Nephron (organoid): ENCODE results near the gene KMT5C.

Experiments
- H3K27ac Mint-ChIP-seq, 3 experiments: 2 replicates each; pipeline ENCODE4 v1.8.0; 2020; ENCODE audit warnings: mixed read lengths in 3 of 3, mild to moderate bottlenecking in 2 of 3, moderate library complexity in 1 of 3
- H3K27me3 Mint-ChIP-seq: 2 replicates; pipeline ENCODE4 v1.8.0; 2021; ENCODE audit warnings: low read depth, mild to moderate bottlenecking, moderate library complexity, mixed read lengths
- H3K36me3 Mint-ChIP-seq: 2 replicates; pipeline ENCODE4 v1.8.0; 2020; ENCODE audit warnings: low read depth, mixed read lengths
- H3K4me1 Mint-ChIP-seq: 2 replicates; pipeline ENCODE4 v1.8.0; 2020; ENCODE audit warnings: mixed read lengths
- H3K4me3 Mint-ChIP-seq, 3 experiments: 2 replicates each; pipeline ENCODE4 v1.8.0; 2020; ENCODE audit warnings: mild to moderate bottlenecking in 3 of 3, mixed read lengths in 3 of 3, moderate library complexity in 2 of 3
- H3K9me3 Mint-ChIP-seq: 2 replicates; pipeline ENCODE4 v1.8.0; 2020; ENCODE audit warnings: mixed read lengths
- CTCF ChIP-seq, 3 experiments: fragments of 200-600 bp; sonication (generic); IDR thresholded peaks; one replicate each; pipeline ENCODE4 v1.5.0; 2021; ENCODE audit warnings: antibody characterized with exemption in 3 of 3; ENCODE audit not compliant: unreplicated experiment in 3 of 3

Gene KMT5C

DNA sequence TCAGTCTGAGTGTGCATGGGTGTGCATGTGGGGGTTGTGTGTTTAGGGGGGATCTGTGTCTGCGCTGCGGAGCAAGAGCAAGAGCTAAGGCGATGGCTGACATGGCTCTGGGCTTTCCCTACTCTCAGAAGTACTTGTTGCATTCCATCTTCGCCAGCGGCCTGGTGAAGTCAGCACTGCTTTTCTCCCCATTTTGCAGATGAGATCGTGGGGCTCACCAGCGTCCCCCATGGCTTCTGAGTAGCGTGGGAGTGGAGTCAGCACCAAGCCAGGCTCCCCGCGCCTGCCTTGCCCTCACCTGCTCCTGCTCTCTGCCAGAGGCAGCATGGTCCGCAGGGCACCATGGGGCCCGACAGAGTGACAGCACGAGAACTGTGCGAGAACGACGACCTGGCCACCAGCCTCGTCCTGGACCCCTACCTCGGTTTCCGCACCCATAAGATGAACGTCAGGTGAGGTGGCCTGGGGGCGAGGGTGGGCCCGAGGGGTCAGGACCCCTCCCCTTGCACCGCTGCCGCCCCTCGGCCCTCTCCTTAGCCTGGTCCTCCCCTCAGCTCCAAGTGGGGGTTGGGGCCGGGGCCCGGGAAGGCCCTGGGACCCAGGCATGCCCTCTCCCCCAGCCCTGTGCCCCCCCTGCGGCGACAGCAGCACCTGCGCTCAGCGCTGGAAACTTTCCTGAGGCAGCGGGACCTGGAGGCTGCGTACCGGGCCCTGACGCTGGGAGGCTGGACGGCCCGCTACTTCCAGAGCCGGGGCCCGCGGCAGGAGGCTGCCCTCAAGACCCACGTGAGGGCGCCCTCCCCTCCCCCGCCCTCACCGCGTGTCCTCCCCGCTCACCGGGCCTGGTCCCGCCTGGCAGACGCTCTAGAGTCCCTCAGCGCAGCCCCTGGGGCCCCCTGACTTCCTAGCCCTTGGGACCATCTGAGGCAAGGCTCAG, 2.2 kb downstream of the KMT5C start:
- Mint-ChIP-seq H3K4me1 (peaks cover 28% of the 10 kb centered on the region), H3K27me3 (peaks cover 2% of the 10 kb centered on the region), H3K9me3 (no peaks in the 10 kb centered on the region), H3K27ac (peak overlapping the region in 2 of 3 experiments; percentile 31 to 87), H3K36me3 (peaks cover 16% of the 10 kb centered on the region), H3K4me3 (peak overlapping the region; percentile 76 to 90 (median 88))
- no peak for TF ChIP-seq CTCF (IDR thresholded peaks at IDR 0.05; ENCODE audit: unreplicated experiment in 3 of 3)

DNA sequence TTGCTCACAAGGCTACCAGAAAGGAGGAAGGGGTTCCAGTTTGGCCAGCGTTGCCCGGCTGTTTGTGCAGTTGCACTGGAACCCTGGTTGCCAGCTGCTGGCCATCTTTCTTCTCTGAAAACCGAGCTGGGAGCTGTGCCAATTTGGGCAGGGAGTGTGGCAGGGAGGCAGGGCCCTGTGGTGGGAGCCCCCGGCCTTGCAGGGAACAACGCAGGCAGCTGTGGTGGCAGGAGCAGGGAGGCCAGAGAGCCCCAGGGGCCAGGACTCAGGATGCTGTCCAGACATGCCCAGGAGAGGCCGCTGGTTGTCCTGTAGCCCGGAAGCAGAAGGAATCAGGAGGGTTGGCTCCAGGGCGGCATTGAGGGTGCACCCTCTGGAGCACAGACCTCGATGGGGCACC, 4.8 kb downstream of the KMT5C start:
- Mint-ChIP-seq H3K27me3 (peaks cover 4% of the 10 kb centered on the region), H3K4me3 (no peak overlapping the region), H3K9me3 (no peaks in the 10 kb centered on the region), H3K36me3 (peaks cover 19% of the 10 kb centered on the region), H3K4me1 (peaks cover 36% of the 10 kb centered on the region), H3K27ac (no peak overlapping the region)
- no peak for TF ChIP-seq CTCF (IDR thresholded peaks at IDR 0.05; ENCODE audit: unreplicated experiment in 3 of 3)

DNA sequence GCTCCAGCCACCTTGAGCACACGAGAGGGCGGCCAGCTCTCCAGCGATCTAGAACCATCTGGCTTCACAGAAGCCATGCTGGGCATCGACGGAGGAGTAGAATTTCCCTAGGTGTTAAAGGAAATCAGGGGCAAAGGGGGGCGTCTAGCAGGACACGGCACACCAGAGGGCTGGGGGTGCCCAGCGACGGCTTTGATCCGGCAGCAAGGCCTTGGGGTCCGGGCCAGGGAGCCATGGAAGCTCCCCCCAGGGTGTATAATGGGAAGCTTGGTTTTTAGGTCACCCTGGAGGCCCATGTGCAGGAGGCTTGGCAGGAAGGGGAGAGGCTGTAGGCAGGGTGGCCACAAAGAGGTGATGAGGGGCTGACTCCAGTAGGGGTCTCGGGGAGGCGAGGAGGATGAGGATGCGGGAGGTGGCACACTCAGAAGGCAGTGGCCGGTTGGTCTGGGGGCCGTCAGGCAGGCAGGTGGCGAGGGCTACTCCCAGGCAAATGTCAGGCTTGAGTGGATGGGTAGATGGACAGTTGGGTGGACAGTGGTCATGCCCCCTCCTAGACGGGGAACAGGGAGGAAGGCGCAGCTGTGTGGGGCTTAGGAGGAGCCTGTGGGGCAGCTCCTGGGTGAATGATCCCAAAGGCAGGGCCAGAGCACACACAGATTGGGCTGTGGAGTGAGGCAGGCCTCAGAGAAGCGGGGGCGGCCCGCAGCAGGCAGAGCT, 5.6 kb downstream of the KMT5C start:
- Mint-ChIP-seq H3K4me1 (peaks cover 36% of the 10 kb centered on the region), H3K27ac (peak overlapping the region in 1 of 3 experiments; percentile 26), H3K36me3 (peaks cover 19% of the 10 kb centered on the region), H3K27me3 (peaks cover 4% of the 10 kb centered on the region), H3K4me3 (peak overlapping the region; percentile 7 to 56 (median 44)), H3K9me3 (no peaks in the 10 kb centered on the region)
- no peak for TF ChIP-seq CTCF (IDR thresholded peaks at IDR 0.05; ENCODE audit: unreplicated experiment in 3 of 3)

DNA sequence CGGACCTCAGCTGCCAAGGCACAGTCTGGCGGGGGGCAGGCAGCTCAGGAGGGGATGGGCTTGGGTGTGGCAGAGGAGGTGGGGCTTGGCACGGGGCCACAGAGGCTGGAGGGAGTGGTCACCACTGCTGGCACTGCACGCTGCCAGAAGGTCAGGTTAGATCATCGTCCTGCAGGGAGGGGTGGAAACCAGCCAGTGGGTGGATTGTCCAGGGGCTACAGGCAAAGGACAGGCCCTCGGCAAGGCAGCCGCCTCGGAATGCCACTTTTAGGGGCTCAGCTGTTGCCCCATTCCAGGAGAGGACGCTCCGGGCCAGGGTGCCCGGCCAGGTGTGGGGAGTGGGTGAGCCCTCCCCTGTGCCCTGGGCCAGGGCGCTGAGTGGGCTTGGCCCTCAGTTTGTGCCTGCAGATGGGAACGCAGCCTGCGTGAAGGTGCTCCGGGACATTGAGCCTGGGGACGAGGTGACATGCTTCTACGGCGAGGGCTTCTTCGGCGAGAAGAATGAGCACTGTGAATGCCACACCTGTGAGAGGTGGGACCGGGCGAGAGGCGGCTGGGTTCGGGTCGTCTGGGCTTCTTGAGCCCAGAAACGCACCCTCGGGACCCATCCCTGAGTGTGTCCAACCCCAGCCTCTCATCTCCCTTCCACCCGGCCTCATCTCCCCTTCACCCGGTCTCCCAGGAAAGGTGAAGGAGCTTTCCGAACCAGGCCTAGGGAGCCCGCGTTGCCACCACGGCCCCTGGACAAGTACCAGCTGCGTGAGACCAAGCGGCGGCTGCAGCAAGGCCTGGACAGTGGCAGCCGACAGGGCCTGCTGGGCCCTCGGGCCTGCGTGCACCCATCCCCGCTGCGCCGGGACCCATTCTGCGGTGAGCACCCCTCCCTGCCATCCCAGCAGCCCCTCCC, 6.4 kb downstream of the KMT5C start:
- no peak for TF ChIP-seq CTCF (IDR thresholded peaks at IDR 0.05; ENCODE audit: unreplicated experiment in 3 of 3)
- H3K4me3 Mint-ChIP-seq: peak overlapping the region in 1 of 3 experiments; percentile 56
- peaks cover 19% of the 10 kb centered on the region for H3K36me3 Mint-ChIP-seq
- peaks cover 12% of the 10 kb centered on the region for H3K27me3 Mint-ChIP-seq
- no peak overlapping the region for H3K27ac Mint-ChIP-seq
- no peaks in the 10 kb centered on the region for H3K9me3 Mint-ChIP-seq
- peaks cover 36% of the 10 kb centered on the region for H3K4me1 Mint-ChIP-seq

- Mint-ChIP-seq H3K27me3 (peaks cover 20% of the 10 kb centered on the region), H3K27ac (no peak overlapping the region), H3K4me1 (peaks cover 30% of the 10 kb centered on the region), H3K9me3 (no peaks in the 10 kb centered on the region), H3K4me3 (no peak overlapping the region), H3K36me3 (peaks cover 15% of the 10 kb centered on the region)
- no peak for TF ChIP-seq CTCF (IDR thresholded peaks at IDR 0.05; ENCODE audit: unreplicated experiment in 3 of 3)
Observed at GRCh38 chr19:55346725-55347441, 7.2 kb downstream of the KMT5C start.
